ENCODE results near the gene ZNF280B. TPM values are rescaled to one million over a fixed set of nuclear protein-coding genes. Genes with fewer than 3 reads are reported as not detected.
A peak's percentile ranks its signal among the peaks of the same experiment; 100 is the strongest.

Gene ZNF280B
- total and polyA plus RNA-seq, 9 of the 15 experiments (the other 6 are each of a cell fraction or from before 2014, with no cell fraction given), result 7.7 to 29.9 (median 20.0) TPM

GRCh38 chr22:22508274-22509176 is at the start of gene ZNF280B (continued):
- peak; percentile 100 for TF ChIP-seq STAT6 (CRISPR knock-in tag; IDR thresholded peaks at IDR 0.05)
- peak; percentile 100 for TF ChIP-seq HMGXB4 (CRISPR knock-in tag; IDR thresholded peaks at IDR 0.05)
- peak in 1 of 2 experiments; percentile 91; a peak in 2 of 4 replicates for TF ChIP-seq TEAD1 (CRISPR knock-in tag; IDR thresholded peaks at IDR 0.05)
- TF ChIP-seq FOXP1 (CRISPR knock-in tag; IDR thresholded peaks at IDR 0.05), result peak; percentile 61
- TF ChIP-seq NFRKB (IDR thresholded peaks at IDR 0.05; ENCODE audit: low read depth), result no peak
- TF ChIP-seq TOE1 (IDR thresholded peaks at IDR 0.05; ENCODE audit: borderline replicate concordance), result no peak
- TF ChIP-seq TOE1 (CRISPR knock-in tag; IDR thresholded peaks at IDR 0.05; ENCODE audit: borderline replicate concordance, low read depth), result peak; percentile 98
- peak; percentile 94 for TF ChIP-seq E2F4 (CRISPR knock-in tag; IDR thresholded peaks at IDR 0.05; ENCODE audit: low read depth)
- peak; percentile 99 for TF ChIP-seq E2F1 (CRISPR knock-in tag; IDR thresholded peaks at IDR 0.05)
- TF ChIP-seq RFX5 (IDR thresholded peaks at IDR 0.05; ENCODE audit: low read depth, low read length), result no peak
- TF ChIP-seq TGIF2 (CRISPR knock-in tag; IDR thresholded peaks at IDR 0.05), result peak; percentile 82; the same call in 1 of the 2 replicates
- peak; percentile 96 for TF ChIP-seq ZBTB49 (CRISPR knock-in tag; IDR thresholded peaks at IDR 0.05; ENCODE audit: borderline replicate concordance)

Measured in K562 (cell line).